AG04449 (cell line): ENCODE measurements around the gene NPR3.

Experiments
- CTCF ChIA-PET: fragments of 350-600 bp; formaldehyde crosslinking; extraction: SDS; loops from one replicate; lab custom pipeline; 2021; ENCODE audit warnings: antibody characterized with exemption; lab: Yijun Ruan, JAX
- POLR2A ChIA-PET: fragments of 400-600, 350-600 bp; formaldehyde crosslinking; extraction: SDS; loops from one replicate; lab custom pipeline; 2020; ENCODE audit warnings: antibody characterized with exemption, inconsistent platforms; lab: Yijun Ruan, JAX
- DNase-seq: peaks from one replicate; pipeline ENCODE4 v3.0.0-alpha.2; 2010; ENCODE audit warnings: low read depth, low spot score
- H3K4me3 ChIP-seq: 2 replicates; pipeline ENCODE4 v1.5.1; 2011; ENCODE audit warnings: low read depth, mild to moderate bottlenecking, control low read depth, low read length
- CTCF ChIP-seq: IDR thresholded peaks from one replicate; pipeline ENCODE4 v1.5.1; 2011; ENCODE audit warnings: mild to moderate bottlenecking, moderate library complexity, low read length, control low read depth, inconsistent platforms; ENCODE audit not compliant: insufficient read depth; ENCODE audit errors: missing control alignments

The NPR3 gene

GRCh38 chr5:32754284-32754683 lies 43.2 kb downstream of the NPR3 start:
- no peak for TF ChIP-seq CTCF
- H3K4me3 ChIP-seq = no peak overlapping the region
- POLR2A ChIA-PET = no interaction called here
- CTCF ChIA-PET = interaction anchor here (1.0 to 1.1 kb wide), 2 partner anchors 21 to 426 kb away, joined by 3 read pairs; no protein-coding TSS in a partner anchor
- DNase-seq = no peak

GRCh38 chr5:32760091-32760509 lies 49.0 kb downstream of the NPR3 start:
- ChIA-PET CTCF (no interaction called here), POLR2A (interaction anchor here (0.6 kb wide), 1 partner anchor 30 kb away, joined by 3 read pairs; no protein-coding TSS in a partner anchor)
- TF ChIP-seq CTCF = no peak
- H3K4me3 ChIP-seq = peak overlapping the region; percentile 18
- DNase-seq = peak; percentile 60

GRCh38 chr5:32765266-32765665 lies 54.1 kb downstream of the NPR3 start:
- ChIA-PET POLR2A (no interaction called here), CTCF (interaction anchor here (1.3 to 1.5 kb wide), 2 partner anchors 10 to 151 kb away, joined by 3 to 4 read pairs; no protein-coding TSS in a partner anchor)
- no peak overlapping the region for H3K4me3 ChIP-seq
- no peak for DNase-seq
- no peak for TF ChIP-seq CTCF

GRCh38 chr5:32767948-32768467 lies 56.9 kb downstream of the NPR3 start:
- no peak for TF ChIP-seq CTCF
- ChIA-PET CTCF (no interaction called here), POLR2A (no interaction called here)
- DNase-seq = peak; percentile 95
- H3K4me3 ChIP-seq = no peak overlapping the region

GRCh38 chr5:32769711-32770110 lies 58.6 kb downstream of the NPR3 start:
- no peak overlapping the region for H3K4me3 ChIP-seq
- no peak for DNase-seq
- POLR2A ChIA-PET = no interaction called here
- no peak for TF ChIP-seq CTCF
- CTCF ChIA-PET = no interaction called here

- DNase-seq = no peak
- H3K4me3 ChIP-seq = no peak overlapping the region
- POLR2A ChIA-PET = no interaction called here
- CTCF ChIA-PET = interaction anchor here (0.5 to 1.2 kb wide), 3 partner anchors 9 to 171 kb away, joined by 3 to 5 read pairs (median 3); no protein-coding TSS in a partner anchor
- no peak for TF ChIP-seq CTCF
These were observed 59.3 kb downstream of the NPR3 start for GRCh38 chr5:32770444-32770843.
